GM12874 (cell line): ENCODE results near the gene FBXL15.

Experiments
- TF ChIP-seq, protein P1 (sequence below): IDR thresholded peaks from 2 replicates; pipeline ENCODE4 v1.5.1; 2011; ENCODE audit warnings: low read depth, mild to moderate bottlenecking, control low read depth, low read length, moderate library complexity; ENCODE audit not compliant: insufficient read depth

The FBXL15 gene

DNA sequence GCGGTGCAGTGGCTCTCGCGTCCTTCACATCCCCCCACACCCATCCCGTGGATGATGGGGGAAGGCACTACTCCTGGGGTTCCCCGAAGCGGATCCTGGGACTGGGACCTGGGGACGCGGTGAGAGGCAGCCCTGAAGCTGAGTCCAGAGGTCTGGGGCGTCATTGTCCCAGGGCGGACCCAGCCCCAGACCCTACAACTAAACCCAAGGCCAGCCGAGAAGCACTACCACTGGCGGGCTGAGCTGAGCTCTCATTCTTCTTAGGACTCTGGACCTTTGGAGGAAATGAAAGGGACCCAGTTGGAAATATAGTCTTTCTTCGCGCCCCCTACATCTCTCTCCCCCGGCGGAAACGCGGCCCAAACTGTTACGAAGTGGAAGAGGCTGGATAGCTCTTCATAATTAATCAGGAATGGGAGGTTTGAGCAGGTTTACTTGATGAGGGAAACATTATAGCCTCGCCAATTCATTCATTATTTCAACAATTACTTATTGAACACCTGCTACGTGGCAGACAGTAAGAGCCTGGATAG is 389 bp upstream of the FBXL15 start:
- TF ChIP-seq, protein P1, sequence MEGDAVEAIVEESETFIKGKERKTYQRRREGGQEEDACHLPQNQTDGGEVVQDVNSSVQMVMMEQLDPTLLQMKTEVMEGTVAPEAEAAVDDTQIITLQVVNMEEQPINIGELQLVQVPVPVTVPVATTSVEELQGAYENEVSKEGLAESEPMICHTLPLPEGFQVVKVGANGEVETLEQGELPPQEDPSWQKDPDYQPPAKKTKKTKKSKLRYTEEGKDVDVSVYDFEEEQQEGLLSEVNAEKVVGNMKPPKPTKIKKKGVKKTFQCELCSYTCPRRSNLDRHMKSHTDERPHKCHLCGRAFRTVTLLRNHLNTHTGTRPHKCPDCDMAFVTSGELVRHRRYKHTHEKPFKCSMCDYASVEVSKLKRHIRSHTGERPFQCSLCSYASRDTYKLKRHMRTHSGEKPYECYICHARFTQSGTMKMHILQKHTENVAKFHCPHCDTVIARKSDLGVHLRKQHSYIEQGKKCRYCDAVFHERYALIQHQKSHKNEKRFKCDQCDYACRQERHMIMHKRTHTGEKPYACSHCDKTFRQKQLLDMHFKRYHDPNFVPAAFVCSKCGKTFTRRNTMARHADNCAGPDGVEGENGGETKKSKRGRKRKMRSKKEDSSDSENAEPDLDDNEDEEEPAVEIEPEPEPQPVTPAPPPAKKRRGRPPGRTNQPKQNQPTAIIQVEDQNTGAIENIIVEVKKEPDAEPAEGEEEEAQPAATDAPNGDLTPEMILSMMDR: no peak

DNA sequence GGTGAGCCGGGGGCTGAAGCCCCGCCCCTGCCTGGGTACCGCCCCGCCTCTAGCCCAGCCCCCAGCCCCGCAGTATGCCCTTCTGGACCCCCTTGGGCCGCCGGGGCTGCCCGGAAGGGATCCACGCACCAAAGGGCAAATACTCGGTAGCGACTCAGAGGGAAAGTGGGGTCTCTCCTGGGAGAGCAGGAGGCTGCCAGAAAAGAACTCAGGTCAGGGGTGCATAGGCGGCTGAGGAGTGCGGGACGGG is 796 bp downstream of the FBXL15 start:
- TF ChIP-seq, protein P1: no peak

DNA sequence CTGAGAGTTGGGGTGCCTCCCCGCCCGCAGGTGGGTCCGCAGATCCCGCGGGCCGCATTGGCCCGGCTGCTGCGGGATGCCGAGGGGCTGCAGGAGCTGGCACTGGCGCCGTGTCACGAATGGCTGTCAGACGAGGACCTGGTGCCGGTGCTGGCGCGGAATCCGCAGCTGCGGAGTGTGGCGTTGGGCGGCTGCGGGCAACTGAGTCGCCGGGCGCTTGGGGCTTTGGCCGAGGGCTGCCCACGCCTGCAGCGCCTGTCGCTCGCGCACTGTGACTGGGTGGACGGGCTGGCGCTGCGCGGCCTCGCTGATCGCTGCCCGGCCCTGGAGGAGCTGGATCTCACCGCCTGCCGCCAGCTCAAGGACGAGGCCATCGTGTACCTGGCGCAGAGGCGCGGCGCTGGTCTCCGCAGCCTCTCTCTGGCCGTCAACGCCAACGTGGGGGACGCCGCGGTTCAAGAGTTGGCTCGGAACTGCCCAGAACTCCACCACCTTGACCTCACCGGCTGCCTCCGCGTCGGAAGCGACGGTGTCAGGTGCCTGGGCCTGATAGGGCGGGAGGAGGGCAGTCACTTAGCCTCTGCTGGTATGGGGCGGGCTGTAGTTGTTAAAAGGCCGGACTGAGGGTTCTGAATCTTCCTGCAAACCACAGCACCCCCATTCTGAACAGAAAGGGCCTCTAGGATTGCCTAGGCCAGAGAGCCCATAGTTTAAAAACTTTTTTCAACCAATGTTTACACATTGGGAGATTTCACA is 1.3 kb downstream of the FBXL15 start:
- TF ChIP-seq, protein P1: no peak

DNA sequence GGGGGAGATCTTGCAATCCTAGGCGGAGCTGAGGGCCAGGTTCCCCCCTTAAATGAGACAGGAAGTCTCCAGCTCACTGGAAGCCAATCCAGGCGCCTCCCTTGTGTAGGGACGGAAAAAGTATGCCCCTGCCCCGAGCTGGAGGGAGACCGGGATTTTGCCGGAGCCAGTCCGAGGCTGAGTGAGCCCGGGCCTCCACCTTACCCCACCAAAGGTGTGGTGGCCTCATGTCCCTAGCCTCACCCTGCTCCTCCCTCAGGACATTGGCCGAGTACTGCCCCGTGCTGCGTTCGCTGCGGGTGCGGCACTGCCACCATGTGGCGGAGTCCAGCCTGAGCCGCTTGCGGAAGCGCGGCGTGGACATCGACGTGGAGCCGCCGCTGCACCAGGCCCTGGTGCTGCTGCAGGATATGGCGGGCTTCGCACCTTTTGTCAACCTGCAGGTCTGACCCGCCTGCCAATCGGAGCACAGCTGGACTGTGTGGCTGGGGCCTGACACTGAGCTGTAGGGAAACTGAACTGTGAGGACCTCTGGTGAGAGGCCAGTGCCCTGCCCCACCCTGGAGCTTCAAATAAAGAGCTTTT is 2.0 kb downstream of the FBXL15 start:
- TF ChIP-seq, protein P1: peak; percentile 87

DNA sequence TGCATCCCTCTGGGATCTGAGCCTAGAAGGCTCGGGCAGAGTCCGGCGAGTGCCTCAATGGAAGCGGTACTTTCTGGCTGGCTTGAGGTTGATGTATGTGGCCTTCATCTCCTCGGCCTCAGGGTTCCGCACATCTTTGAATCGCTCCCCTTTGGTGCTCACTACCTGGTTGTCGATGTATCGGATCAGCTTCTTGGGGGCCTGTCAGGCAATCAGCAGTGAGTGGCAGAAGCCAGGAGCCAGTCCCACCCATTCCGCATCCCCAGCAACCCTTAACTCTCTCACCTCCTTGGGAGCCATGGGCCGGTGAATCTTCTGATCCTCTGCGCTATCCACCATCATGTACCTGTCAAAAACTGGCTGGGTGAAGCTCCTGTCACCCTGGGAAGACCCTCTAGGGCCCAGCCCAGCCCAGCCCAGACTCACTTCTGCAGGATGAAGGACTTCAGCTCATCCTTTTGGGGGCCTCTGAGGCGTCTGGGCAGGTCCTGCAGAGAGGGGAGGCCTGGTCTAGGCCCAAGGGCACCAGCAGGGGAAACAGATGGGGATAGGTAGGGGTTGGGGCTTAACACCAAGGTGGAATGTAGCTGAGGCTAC is 2.8 kb downstream of the FBXL15 start:
- TF ChIP-seq, protein P1: no peak

DNA sequence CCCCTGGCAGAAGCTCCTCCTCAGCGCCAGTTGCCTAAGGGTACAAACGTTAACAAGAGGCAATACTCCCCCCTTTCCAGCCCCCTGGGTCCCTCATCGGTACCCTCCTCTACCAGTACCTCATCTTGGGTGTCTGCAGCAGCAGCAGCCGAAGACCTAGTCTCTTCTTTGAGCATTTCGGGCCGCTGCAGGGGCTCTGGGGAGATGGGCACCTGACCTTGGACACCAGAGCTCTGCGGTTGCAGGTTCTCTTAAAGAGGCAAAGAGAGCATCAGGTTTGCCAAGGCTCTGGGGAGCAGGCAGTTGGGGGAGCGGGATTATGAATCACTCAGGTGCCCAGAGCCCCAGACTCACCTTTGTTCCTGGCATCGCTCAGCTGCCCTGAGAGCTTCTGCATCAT is 3.5 kb downstream of the FBXL15 start:
- TF ChIP-seq, protein P1: no peak

DNA sequence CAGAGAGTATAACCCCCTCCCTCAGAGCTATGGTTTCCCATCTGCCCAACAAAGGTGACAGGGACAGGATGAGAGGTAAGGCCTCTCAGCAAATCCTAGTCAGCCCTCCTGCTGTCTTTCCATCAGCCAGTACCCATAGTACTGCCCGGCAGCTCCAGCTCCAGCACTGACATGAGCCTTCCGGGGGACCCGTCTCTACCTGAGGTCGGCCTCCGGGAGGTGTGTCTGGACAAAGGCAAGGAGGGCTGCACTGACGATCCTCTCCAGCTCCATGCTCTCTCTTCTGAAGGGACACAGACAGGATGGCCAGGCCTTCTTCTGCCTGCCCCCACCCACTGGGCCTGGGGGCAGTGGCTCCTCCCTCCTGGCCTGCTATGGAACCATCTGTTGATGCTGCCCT is 4.3 kb downstream of the FBXL15 start:
- TF ChIP-seq, protein P1: no peak
